Endometrial microvascular endothelial cells (primary cell): ENCODE measurements around the gene RNLS. TPM values are rescaled to one million over a fixed set of nuclear protein-coding genes. Genes with fewer than 3 reads are reported as not detected.

Source experiments
- in situ Hi-C: cut with HindIII; loops from 2 replicates; pipeline ENCODE4 v1.10.0; 2017; ENCODE audit warnings: low sequenced_read_pairs, low pct_unique_long_range_greater_than_20kb; ENCODE audit errors: inconsistent ontology term
- total RNA-seq: library from RNA; depleted of rRNA; stranded (reverse); fragments of >200 nt; gene quantifications from one replicate; pipeline ENCODE4 v1.2.3, GENCODE V29; 2015; ENCODE audit errors: inconsistent ontology term

RNLS gene
- total RNA-seq, 1 donor from 2014 or later = 5.0 TPM

DNA sequence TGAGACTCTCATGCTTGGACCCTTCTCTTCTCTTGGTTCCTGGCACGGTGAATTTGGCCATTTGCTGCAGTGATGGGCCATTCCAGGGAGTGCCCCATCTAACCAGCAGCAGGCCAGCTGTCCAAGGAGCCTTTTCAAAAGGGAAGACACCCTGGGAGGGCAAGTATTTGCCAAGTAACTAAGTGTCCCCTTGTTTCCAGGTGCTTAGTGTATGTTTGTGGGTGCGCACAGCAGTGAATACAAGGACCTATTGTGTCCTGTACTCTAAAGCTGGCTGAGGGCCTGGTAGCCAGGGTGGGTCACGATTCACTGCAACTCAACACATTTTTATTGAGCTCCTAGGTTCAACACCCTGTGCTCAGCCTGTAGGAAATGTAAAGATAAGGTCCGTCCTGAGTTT, 348.8 kb downstream of the RNLS start:
- in situ Hi-C loops = loop anchor here (25.0 kb wide), 1 partner anchor 372 kb away; the partner anchor contains the start of genes KLLN and PTEN

DNA sequence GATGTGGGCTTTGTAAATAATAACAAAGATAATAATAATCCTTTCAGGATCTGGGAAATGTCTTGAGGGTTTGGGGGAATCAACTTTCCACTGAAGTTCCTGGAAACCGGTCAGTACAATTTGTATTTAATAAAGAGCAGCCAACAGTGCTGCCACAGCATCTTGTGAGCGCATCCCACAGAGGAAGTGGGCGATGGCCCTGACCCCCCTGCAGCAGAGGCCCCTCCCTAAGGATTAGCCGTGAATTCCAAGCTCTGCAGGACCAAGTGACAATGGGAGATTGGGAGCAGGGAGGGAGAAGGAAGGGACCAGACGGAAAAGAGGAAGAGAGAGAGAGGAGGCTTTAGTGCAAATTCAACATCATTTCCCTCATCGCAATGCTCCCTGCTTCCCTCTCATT, 349.2 kb downstream of the RNLS start:
- in situ Hi-C loops = loop anchor here (25.0 kb wide), 1 partner anchor 372 kb away; the partner anchor contains the start of genes KLLN and PTEN

DNA sequence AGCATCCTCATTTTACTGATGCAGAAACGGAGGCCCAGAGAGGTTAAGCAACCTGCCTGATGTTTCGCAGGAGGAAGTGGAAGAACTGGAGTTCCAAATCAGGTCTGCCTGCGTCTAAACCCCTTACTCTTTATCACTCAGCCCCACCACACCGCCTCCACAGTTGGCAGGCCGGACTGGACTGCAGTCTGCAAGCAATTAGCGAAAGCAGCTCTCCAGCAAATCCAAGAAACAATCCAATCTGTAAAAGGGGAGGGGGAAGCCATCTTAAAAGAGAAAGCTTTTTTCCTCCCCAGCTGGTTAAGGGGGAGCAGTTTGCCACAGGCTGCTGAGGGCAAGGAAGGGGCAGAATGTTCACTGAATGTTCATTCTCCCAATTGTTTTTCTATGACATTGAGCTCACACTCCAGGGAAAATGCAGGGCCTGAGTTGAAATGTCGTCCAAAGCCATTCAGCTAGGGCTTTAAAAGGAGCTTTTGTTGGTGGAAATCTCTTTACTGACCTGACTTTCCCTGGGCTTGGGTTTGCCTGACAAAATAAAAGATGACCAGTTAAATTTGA, 350.1 kb downstream of the RNLS start:
- in situ Hi-C loops = loop anchor here (25.0 kb wide), 1 partner anchor 371 kb away; the partner anchor contains the start of genes KLLN and PTEN

- in situ Hi-C loops = loop anchor here (25.0 kb wide), 1 partner anchor 370 kb away; the partner anchor contains the start of genes KLLN and PTEN
Observed at GRCh38 chr10:88232029-88232895, 350.9 kb downstream of the RNLS start.

- in situ Hi-C loops = loop anchor here (25.0 kb wide), 1 partner anchor 368 kb away; the partner anchor contains the start of genes KLLN and PTEN
Observed at GRCh38 chr10:88230251-88230650, 352.9 kb downstream of the RNLS start.

GRCh38 chr10:88228130-88228529, 355.0 kb downstream of the RNLS start:
- in situ Hi-C loops = loop anchor here (25.0 kb wide), 1 partner anchor 366 kb away; the partner anchor contains the start of genes KLLN and PTEN

GRCh38 chr10:88227342-88228018, 355.6 kb downstream of the RNLS start:
- in situ Hi-C loops = loop anchor here (25.0 kb wide), 1 partner anchor 365 kb away; the partner anchor contains the start of genes KLLN and PTEN

DNA sequence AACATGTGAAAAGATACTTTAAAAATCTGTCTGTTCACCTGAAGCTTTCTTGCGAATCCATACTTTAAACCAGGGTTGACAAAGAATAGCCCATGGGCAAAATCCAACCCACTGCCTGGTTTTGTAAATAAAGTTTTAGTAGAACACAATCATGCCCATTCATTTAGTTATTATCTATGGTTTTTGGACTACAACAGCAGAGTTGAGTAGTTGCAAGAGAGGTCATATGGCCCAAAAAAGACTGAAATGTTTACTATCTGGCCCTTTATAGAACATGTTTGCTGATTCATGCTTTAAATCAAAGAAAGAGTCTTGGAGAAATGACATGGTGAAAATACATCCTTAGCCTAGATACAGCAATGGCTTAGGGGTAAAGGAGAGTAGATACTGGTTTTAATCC, 356.2 kb downstream of the RNLS start:
- in situ Hi-C loops = loop anchor here (25.0 kb wide), 1 partner anchor 365 kb away; the partner anchor contains the start of genes KLLN and PTEN

DNA sequence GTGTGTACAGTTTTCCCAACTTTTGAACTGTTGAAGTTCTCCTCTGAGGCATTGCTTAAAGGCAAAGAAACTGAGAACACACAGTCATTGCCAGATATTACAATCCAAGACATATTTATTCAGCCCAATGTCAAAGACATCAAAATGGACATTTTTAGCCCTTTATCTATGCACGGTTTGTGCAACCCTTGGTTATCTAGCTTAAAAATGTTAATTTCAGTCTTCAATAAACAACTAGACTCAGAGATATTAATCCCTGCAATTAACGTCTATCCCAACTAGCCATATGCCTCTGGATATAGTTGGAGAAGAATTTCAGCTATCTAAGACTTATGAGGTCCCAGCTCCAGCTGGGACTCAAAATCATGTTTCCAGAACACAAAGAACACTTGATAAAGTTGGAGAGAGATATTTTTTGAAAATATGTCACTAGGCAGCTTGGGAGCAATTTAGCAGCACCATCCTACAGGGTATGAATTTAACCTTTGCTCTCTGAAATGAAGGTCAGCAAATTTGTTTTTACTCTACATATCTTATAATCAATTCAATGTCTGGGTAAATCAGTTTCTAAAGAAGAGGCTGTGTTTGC, 357.0 kb downstream of the RNLS start:
- in situ Hi-C loops = loop anchor here (25.0 kb wide), 1 partner anchor 364 kb away; the partner anchor contains the start of genes KLLN and PTEN

Other genes with a start within 250 kb of the RNLS start
- not detected for gene LIPJ, start 3.4 kb upstream of the RNLS start, total RNA-seq
- not detected for gene LIPF, start 81.1 kb upstream of the RNLS start, total RNA-seq
- gene LIPK, start 122.9 kb upstream of the RNLS start, total RNA-seq = not detected
- gene LIPN, start 176.7 kb upstream of the RNLS start, total RNA-seq = not detected
- gene LIPM, start 219.4 kb upstream of the RNLS start, total RNA-seq = not detected